Measurements from ENCODE around the gene PGBD4. TPM values are rescaled to one million over a fixed set of nuclear protein-coding genes. Genes with fewer than 3 reads are reported as not detected.
"Not testable (repeated sequence)": the region's sequence is repeated elsewhere in the genome, so short reads cannot be mapped to it uniquely, and the experiment has no call there.

Gene PGBD4
- polyA plus RNA-seq, 12 donors: 1.2 to 2.3 (median 2.0) TPM; not detected in 1

DNA sequence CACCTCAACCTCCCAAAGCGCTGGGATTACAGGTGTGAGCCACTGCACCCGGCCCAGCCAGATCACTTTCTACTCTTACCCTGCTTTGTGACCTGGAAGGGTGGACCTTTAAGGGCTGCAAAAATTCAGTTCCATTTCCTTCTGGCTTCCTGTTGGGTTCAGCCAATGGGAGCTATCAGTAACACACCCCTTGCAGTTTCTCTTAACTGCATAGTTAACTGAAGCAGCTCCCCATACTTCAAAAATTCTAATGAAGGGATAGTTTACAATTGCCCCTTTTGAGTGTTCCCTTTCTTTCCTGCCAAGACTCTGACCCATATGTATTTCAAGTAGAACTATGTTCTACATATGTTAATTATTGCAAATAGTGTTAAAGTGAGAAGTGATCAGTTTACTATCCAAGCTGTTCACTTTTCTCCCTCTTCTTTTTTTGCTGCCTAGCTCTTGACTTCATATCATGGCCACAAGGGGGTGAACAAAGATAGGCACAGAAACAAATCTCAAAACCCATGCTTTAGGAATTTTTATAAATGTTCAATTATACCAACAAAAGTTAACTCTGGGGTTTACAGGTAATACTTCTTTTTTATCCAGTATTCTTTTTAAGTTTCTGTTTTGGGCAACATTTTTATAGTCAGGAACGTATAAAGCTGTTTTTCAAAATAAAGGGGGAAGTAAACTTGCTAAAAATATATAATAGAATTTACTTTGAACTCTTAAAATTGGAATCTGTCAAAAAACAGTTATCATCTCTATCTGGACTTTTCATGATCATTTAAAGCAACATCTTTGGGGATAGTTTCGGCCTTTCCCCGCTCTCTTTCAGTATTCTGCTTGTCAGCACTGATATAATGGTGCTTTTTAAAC, 8.1 kb downstream of the PGBD4 start:
- no peak for DNase-seq

DNA sequence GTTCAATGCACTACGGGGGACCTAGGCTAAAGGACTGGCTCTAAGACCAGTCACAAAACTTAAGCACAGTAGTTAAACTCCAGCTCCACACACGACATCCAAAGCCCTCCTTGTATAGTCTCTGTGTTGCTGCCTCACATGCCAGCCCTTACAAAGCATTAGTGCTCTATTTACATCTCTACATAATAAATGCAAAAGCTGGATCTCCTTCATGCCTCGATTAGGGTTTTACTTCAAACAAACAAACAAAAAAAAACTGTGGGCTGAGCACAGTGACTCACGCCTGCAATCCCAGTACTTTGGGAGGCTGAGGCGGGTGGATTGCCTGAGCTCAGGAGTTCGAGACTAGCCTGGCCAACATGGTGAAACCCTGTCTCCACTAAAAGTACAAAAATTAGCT, 9.6 kb downstream of the PGBD4 start:
- DNase-seq: no peak

DNA sequence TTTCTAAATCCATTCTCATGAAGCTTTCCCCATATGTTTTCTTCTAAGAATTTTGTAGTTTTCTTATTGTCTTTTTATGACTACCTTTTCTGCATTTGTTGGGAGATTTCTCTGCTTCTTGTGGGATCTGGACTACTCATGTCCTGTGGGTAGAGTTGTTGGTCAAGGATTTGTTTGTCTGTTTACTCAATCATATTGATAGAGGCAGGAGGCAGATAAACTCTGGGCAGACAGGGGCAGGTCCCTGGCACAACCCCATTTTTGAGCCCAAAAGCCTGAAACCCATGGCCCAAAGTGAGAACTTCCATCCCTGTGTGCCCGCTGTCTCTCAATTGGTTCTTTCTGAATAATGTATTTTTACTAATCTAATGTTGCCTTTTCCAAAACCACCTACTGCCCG, 12.3 kb downstream of the PGBD4 start:
- DNase-seq: no peak

DNA sequence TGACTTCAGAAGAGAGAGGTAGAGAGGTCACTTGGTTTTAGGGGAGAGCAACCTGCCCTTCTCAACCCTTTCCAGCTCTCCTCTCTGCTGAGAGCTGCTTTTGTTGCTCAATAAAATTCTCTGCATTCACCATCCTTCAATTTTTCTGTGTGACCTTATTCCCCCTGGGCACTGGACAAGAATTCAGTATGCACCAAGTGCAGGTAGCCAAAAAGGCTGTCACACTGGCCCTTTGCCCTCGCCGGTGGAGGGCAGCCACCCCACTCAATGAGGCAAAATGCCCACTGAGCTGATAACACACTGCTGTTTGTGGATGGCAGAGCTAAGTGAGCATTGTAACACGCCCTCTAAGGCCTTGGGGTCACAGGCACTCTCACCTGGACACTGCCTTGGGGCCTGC, 12.9 kb downstream of the PGBD4 start:
- DNase-seq: no peak

DNA sequence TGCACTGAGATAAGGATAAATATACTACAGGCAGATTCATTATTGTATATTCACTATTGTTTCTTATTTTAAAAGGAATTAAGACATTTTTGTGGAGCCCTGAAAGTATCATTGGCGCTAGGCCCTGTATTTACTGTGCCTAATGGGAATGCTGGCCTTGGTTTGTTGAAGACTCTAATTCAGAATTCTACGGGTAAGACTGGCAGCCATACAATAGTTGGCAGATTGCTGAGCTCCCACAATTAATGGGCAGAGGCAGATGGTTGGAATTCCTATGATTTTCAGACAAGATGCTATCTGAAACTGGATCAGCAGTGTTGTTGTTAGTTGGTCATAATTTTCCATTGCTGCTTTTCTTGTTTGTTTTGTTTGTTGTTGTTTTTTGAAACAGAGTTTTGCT, 14.7 kb downstream of the PGBD4 start:
- no peak for DNase-seq

DNA sequence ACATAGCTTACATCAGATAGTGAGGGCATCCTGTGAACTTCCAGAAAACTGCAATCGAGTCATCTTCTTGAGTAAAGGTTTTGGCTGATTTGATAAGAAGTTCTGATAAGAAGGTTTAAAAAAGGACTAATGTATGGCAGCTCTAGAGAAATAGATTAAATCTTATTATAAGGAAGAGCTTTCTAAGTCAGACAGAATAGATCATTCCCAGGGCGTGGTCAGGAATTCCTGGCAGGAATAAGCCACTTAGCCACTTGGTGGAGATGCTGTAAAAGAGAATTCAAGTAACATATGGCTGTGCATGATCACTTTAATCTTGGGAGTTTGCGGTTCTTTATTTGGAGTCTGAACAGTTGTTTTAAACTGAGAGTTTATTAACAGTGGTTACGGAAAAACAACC, 17.4 kb downstream of the PGBD4 start:
- no peak for DNase-seq

DNA sequence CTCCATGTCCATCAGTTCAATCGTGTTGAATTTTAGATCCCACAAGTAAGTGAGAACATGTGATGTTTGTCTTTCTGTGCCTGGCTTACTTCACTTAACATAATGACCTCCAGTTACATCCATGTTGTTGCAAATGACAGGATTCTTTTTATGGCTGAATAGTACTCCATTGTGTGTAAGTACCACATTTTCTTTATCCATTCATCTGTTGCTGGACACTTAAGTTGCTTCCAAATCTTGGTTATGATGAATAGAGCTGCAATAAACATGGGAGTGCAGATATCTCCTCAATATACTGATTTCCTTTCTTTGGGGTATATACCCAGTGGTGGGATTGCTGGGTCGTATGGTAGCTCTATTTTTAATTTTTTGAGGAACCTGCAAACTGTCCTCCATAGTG, 18.5 kb downstream of the PGBD4 start:
- not testable (repeated sequence) for DNase-seq

DNA sequence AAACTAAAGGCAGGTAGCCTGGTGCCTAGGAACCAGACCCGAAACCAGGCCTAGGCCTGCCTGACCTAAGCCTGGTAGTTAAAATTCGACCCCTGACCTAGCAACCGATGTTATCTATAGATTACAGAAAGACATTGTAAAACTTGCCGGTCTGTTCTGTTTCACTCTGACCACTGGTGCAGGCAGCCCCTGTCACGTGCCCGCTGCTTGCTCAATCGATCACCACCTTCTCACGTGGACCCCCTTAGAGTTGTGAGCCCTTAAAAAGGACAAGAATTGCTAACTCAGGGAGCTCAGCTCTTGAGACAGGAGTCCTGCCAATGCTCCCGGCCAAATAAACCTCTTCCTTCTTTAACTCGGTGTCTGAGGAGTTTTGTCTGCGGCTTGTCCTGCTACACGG, 19.9 kb downstream of the PGBD4 start:
- DNase-seq: not testable (repeated sequence)

DNA sequence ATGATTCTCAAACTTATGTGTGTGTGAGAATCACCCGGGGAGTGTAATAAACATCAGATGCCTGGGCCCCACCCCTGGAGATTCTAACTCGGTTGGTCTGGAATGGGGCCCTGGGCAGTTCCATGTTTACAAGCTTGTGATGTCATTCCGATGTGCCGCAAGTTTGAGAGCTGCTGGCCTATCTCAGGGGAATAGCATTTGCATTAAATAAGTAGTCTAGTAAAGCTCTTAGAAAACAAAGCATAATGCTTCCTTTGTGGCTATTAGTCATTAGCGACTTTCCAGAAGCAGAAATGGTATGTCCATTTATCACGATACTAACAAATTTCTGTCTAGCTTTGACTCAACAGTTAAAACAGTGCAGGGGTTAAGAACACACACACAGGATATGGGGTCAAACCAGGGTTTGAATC, 20.9 kb downstream of the PGBD4 start:
- DNase-seq: no peak

DNA sequence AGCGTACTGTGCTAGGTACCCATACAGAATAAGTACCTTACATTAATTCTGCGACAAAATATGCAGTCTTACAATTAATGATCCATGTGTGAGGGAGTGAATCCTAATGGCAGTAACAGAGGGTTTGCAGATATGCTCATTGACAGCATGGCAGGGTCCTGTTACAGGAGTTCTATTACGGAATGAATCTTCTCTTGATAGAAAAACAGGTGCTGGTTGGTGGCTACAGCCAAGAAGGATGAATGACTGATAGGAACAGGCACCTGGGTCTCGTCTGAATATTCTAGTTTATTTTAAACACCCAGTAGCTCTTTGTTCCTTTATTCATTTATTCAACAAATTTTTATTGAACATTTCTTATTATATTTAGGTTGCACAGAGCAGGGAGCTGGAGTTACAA, 22.8 kb downstream of the PGBD4 start:
- DNase-seq: no peak

DNA sequence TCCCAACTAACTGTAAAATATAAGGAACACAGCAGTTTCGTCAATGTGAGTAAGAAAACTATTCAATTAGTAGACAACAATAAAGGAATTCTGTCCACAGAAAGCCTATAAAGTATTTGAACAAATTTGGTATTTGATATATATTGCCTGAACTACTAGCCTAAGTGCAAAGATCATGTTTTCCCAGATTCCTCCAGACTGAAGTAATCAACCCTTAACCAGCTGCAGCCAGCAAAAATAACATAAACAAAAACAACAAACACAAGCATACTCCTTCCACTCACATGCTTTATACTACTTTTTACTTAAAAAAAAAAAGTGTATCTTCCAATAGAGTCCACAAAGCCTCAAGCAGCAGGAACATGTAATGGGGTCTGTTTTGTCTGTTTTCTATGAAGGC, 24.1 kb downstream of the PGBD4 start:
- no peak for DNase-seq

DNA sequence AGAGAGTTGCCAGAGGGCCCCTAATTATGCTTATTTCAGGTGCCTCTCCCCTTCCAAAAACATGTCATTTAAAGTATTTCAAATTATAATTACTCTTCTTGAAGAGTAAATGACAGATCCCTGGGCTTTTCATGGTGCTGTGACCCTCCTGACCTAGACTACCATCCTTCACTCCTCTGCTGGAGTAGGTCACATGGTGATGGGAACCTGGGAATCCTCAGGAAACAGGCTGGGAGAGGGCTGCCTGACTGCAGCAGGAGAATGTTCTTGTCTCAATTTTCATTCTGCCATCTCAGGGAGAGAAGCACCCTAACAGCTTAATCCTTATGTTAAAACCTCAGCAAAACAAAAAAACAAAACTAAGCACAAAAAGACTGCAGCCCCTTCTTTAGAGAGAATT, 24.6 kb downstream of the PGBD4 start:
- no peak for DNase-seq

DNA sequence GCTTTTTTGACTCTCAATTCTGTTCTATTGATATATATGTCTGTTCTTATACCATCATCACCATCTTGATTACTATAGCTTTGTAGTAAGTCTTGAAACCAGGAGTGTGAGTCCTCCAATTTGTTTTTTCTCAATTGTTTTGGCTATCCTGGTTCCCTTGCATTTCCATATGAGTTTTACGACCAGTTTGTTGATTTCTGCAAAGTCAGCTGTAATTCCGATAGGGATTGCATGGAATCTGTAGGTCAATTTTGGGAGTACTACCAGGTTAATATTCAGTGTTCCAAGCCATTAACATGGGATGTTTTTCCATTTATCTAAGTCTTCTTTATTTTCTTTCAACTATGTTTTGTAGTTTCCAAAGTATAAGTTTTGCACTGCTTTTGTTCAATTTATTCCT, 27.0 kb downstream of the PGBD4 start:
- DNase-seq: no peak

DNA sequence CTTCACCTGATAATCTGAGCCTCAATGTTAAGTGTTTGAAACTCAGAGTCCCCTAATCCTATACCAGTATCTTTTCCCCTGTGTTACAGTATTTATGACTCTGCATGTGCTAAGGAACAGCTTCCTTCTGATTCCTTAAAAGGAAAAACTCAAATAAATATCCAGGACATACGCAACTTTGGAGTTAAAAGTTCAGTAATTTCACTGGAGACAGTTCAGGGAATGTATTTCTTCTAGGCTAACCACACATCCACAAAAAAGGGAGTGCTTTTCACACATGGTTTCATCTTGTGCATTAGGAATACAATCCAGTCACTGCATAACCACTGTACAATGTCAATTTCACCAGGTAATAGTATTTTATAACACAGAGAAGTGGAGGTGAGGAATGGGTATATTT, 31.0 kb downstream of the PGBD4 start:
- DNase-seq: no peak

DNA sequence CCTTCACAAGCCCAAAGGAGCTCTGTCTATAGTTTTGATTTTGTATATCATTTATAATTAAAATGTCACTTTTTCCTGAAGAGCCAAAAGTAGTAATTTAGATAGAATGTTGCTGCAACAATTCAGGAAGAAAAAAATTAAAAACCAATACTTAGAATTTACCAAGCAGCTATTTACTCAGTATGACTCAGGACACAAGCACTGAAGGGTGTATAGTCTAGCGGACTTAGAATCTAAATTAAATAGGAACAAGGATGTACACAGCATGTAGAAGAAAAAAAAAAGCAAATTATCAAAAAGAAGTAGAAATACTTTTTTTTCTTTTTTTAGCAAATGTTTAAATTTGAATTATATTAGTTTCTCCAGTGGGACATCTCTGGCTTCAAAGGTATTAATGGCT, 31.6 kb downstream of the PGBD4 start:
- no peak for DNase-seq

DNA sequence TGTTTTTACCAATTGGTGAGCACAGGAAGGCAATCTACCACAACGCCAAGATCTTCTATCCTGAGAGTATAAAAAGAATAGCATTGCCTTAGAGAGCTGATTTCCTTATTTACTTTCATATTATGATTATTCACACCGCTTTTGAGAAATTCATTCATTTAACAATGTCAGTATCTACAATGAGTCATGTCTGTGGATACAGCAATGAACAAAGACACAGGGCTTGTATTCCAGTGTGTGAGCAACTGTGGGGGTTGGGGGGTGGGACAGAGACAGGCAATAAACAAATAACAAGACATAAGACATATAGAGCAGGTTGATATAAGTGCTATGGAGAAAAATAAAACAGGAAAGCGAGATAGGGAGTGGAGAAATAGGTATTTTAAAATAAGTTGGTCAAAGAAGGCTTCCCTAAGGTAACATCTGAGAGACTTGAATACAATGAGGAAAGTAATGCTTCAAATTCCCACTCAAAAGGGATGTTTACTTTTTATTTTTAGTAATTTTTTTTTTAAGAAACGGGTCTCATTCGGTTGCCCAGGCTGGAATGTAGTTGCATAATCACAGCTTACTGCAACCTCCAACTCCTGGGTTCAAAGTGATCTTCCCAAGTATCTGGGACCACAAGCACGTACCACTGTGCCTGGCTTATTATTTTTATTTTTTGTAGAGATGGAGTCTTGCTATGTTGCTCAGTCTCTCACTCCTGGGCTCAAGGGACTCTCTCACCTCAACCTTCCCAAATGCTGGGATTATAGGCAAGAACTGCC, 45.7 kb downstream of the PGBD4 start:
- DNase-seq: no peak

DNA sequence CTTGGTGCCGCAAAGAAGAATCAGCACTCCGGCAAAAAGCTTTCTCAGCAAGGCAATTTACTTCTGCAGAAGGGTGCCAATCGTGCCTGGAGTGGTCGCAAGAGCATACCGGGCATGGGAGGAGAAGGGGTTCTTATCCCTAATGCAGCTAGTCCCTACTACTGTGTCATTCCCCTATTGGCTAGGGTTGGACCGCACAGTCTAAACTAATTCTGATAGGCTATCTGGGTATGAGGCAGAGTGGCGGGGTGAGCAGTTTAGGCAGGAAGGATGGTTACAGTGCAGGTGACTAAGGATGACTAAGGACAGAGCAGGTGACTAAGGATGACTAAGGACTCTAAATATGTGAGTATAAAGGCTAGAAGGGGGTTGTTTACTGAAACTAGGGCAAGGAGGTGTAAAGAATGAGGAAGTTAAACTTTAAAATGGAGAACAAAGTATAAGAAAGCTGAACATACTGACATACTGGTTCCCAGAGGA, 52.9 kb downstream of the PGBD4 start:
- no peak for DNase-seq

DNA sequence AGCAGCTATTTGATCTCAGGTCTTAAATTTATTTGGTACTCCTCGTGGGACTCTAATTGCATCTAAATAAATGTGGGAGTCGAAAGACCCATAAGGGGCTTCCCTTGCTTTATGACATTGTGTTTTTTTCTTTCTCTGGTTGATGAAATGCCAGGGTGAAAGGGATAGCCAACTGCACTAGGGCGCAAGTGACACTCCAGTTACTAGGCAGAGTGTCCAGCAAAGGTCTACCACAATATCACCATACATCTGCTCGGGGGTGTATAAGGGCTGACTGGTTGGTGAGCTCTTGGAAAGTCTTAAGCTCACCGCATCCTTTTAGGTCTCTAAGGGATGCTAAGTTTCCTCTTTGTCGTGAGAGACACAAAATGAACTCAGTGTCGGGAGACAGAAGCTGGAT, 54.0 kb downstream of the PGBD4 start:
- no peak for DNase-seq

Other genes with a start within 250 kb of the PGBD4 start
- gene CHRM5, start 133.6 kb upstream of the PGBD4 start, polyA plus RNA-seq (ENCODE audit: insufficient read length in 12 of 12): under 1 TPM in 8 of 12 donors, not detected in 4; 0.04 to 0.17 (median 0.08) TPM
- gene AVEN, start 62.9 kb upstream of the PGBD4 start, polyA plus RNA-seq (ENCODE audit: insufficient read length in 12 of 12): 10 to 100 TPM in 11 of 12 donors, not detected in 1; 13.7 to 22.3 (median 19.0) TPM
- 10 to 100 TPM in 11 of 12 donors, not detected in 1; 33.8 to 66.2 (median 55.7) TPM for gene EMC7, start 221 bp upstream of the PGBD4 start, polyA plus RNA-seq (ENCODE audit: insufficient read length in 12 of 12)
- gene KATNBL1, start 108.0 kb downstream of the PGBD4 start, polyA plus RNA-seq (ENCODE audit: insufficient read length in 12 of 12): 100 to 1,000 TPM in 6 of 12 donors, 10 to 100 TPM in 5, not detected in 1; 64.5 to 175 (median 116) TPM
- gene EMC4, start 122.9 kb downstream of the PGBD4 start, polyA plus RNA-seq (ENCODE audit: insufficient read length in 12 of 12): 100 to 1,000 TPM in 1 of 12 donors, 10 to 100 TPM in 10, not detected in 1; 69.0 to 147 (median 82.7) TPM
- gene SLC12A6, start 235.7 kb downstream of the PGBD4 start, polyA plus RNA-seq (ENCODE audit: insufficient read length in 12 of 12): 10 to 100 TPM in 11 of 12 donors, not detected in 1; 14.3 to 26.0 (median 20.9) TPM
- gene NOP10, start 241.1 kb downstream of the PGBD4 start, polyA plus RNA-seq (ENCODE audit: insufficient read length in 12 of 12): 100 to 1,000 TPM in 5 of 12 donors, 10 to 100 TPM in 6, not detected in 1; 54.1 to 114 (median 99.4) TPM
- gene NUTM1, start 241.2 kb downstream of the PGBD4 start, polyA plus RNA-seq (ENCODE audit: insufficient read length in 12 of 12): under 1 TPM in 1 of 12 donors, not detected in 11; 0.05 TPM